NCI-H345 treated with DMSO at 0.1 percent for 48 hours (cell line): ENCODE data around the gene DDB1.
"Not testable (repeated sequence)": the region's sequence is repeated elsewhere in the genome, so short reads cannot be mapped to it uniquely, and the experiment has no call there.

Source experiments
- DNase-seq: peaks from one replicate; lab custom pipeline; 2025; ENCODE audit not compliant: unreplicated experiment; lab: John Stamatoyannopoulos, UW

Gene DDB1

DNA sequence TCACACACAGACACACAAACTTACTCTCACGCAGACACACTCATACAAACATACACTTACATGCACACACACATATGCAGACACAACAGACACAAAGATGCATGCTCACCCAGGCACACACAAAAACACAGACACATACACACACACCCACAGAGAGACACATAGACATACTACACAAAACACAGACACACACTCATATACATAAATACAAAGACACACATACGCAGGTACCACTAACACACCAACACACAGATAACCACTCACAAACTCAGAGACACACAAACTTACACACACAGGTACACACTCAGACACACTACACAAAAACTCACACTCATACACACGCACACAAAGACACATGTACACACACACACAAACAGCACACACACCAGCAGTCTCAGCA, 60.2 kb downstream of the DDB1 start:
- no peak for DNase-seq

- no peak for DNase-seq
Measured at GRCh38 chr11:61270354-61271076, 62.4 kb downstream of the DDB1 start.

- no peak for DNase-seq
Measured at GRCh38 chr11:61268588-61269250, 64.2 kb downstream of the DDB1 start.

- no peak for DNase-seq
Measured at GRCh38 chr11:61267437-61267841, 65.5 kb downstream of the DDB1 start.

DNA sequence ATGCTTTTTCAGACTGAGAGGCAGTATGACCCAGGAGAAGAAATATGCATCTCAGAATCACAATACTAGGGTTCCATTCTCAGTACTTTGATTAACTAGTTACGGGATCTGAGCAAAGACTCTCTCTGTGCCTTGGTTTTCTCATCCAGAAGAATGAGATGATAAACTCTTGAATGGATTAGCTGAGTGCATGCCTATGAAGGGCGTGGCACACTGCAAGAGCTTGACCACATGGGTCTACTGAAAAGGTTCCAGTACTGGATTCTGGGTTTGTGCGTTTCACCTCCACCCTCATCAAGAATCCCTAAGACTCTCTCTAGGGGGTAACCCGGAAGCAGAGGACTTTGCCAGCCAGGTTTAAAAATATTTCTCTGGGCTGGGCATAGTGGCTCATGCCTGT, 66.3 kb downstream of the DDB1 start:
- no peak for DNase-seq

GRCh38 chr11:61265357-61265756, 67.5 kb downstream of the DDB1 start:
- DNase-seq, result no peak

- DNase-seq, result no peak
Measured at GRCh38 chr11:61264795-61265194, 68.1 kb downstream of the DDB1 start.

GRCh38 chr11:61264371-61264770, 68.5 kb downstream of the DDB1 start:
- no peak for DNase-seq

DNA sequence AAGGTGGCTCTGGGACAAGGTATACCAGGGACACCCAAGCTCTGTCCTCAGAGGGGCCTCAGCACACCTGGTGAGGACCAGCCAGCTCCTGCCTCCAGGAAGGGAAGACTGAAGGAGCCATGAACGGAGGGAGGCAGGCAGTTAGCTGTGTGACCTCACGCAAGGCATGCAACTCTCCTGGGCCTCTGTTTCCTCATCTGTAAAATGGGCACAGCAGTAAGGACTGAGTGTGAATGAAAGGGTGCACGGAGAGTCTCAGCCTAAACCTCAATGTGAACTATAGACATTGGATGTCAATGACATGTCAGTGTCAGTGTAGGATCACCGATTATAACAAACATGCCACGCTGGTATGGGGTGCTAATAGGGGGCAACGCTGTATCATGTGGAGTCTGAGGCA, 73.5 kb downstream of the DDB1 start:
- no peak for DNase-seq

DNA sequence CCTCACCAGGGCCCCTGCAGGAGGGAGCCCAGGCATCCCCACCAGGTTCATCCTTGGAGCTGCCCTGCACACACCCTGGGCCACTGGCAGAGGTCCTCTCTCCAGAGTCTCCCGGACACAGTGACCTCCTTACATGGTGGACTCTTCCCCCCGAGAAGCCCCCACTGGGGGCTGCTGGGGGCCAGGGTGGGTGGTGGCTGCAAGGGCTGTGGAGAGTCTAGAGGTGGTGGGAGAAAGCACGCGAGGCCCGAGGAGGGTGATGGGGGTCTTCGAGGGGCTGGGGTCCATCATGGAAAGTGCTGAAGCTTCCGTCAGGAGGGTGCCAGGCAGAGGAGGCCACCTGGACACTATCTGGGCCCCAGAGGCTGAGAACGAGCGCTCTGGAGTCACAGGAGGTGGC, 74.4 kb downstream of the DDB1 start:
- DNase-seq, result no peak

DNA sequence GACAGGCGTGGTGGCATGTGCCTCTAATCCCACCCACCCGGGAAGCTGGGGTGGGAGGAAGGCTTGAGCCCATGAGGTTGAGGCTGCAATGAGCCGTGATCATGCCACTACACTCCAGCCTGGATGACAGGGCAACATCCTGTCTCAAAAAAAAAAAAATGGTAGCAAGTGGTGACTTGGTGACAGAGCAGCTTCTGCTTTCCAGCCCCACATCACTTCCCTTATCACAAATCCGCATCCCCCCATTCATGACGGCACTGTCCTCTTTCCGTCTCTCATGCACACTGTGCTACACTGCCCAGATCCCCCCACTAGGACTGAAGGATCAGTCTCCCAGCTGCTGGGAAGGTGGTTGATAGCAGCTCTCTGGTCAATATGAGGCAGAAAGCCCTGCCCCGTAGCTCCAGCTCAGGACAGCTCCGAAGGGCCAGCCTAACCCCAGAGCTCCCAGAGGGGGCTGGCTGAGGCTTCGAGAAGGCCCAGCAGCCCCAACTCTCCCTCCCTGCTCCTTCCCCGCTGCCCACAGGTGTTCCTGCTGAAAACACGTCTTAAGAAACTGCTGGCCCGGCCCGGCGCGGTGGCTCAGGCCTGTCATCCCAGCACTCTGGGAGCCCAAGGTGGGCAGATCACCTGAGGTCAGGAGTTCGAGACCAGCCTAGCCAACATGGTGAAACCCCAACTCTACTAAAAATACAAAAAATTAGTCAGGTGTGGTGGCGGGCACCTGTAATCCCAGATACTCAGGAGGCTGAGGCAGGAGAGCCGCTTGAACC, 76.0 kb downstream of the DDB1 start:
- DNase-seq, result no peak

GRCh38 chr11:61254403-61255025, 78.4 kb downstream of the DDB1 start:
- DNase-seq, result peak; percentile 33

DNA sequence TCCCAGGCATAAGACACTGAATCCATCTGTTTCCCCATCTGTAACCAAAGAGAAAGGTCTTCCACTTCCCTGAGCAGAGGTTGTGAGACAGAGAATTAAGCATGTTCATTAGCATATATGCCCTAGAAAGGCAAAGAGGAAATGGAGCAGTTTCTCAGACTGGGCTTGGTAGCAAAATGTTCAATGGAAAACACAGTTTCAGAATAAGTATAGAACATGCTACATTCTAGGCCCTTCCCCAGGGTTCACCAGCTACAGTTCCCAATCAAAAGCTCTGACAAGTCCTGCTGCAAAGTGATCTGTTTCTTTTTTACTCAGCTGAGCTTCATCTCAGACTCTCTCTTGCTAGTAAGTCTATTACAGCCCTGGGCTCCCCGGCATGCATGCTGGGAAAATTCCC, 80.6 kb downstream of the DDB1 start:
- not testable (repeated sequence) for DNase-seq

- not testable (repeated sequence) for DNase-seq
Measured at GRCh38 chr11:61250796-61251765, 81.8 kb downstream of the DDB1 start.
